Mucosa of descending colon (tissue), 3 donors: Measurements from ENCODE around the gene PRICKLE2. TPM values are rescaled to one million over a fixed set of nuclear protein-coding genes. Genes with fewer than 3 reads are reported as not detected.

Source experiments
- ATAC-seq: fragments of 200-7000 bp; cut with Tn5 transposase; one replicate; pipeline ENCODE4 v1.9.1; 2020; ENCODE audit warnings: mild to moderate bottlenecking, moderate library complexity
- DNase-seq, 3 donors: peaks; one replicate each; pipeline ENCODE4 v3.0.0-alpha.2; 2020
- H3K36me3 ChIP-seq: fragments of 200-600 bp; one replicate; pipeline ENCODE4 v1.8.0; 2021; ENCODE audit warnings: low read depth, mild to moderate bottlenecking
- H3K4me1 ChIP-seq: fragments of 200-600 bp; one replicate; pipeline ENCODE4 v1.8.0; 2021; ENCODE audit warnings: low read depth, mild to moderate bottlenecking
- H3K4me3 ChIP-seq: fragments of 200-600 bp; one replicate; pipeline ENCODE4 v1.8.0; 2021; ENCODE audit warnings: mild to moderate bottlenecking
- H3K9me3 ChIP-seq: fragments of 200-600 bp; one replicate; pipeline ENCODE4 v1.8.0; 2021; ENCODE audit warnings: mild to moderate bottlenecking
- CTCF ChIP-seq: fragments of 200-600 bp; IDR thresholded peaks from one replicate; pipeline ENCODE4 v1.8.0; 2022; ENCODE audit warnings: antibody characterized with exemption, mild to moderate bottlenecking
- intact Hi-C, 2 donors: fragments of 100-400 bp; cut with DNase I in 1 of 2; cut with micrococcal nuclease in 1 of 2; formaldehyde crosslinking; loops; one replicate each; pipeline versions ENCODE4 v1.11.0 to v1.11.1; 2022; cut with DNase I, micrococcal nuclease
- total RNA-seq, 3 donors: library from RNA; stranded (reverse); fragmentation: NEBNext Ultra II Directional in 2 of 3; extraction: Animal tissue kit (Norgen Biotek cat#: 25700) in 2 of 3; gene quantifications; one replicate each; pipeline versions ENCODE4 v1.2.1 to v1.2.4, GENCODE V29; 2021 to 2023
- donor health status: DM: no; HTN: no; CAD: no; lungs with moderate emphysema.
- donor health status: DM: no; HTN: no; CAD: no.
- donor health status: DM: no; HTN: yes; CAD: no.

The PRICKLE2 gene
- total RNA-seq, 3 donors from 2014 or later: 4.3 to 66.3 (median 7.0) TPM

- TF ChIP-seq CTCF: no peak
- DNase-seq (no peak), ATAC-seq (no peak)
- intact Hi-C loops: loop anchor here in 1 of 2 donors (10.0 kb wide), 1 partner anchor 225 kb away; no protein-coding TSS in a partner anchor
- Histone ChIP-seq H3K4me1 (peaks cover 4% of the 10 kb centered on the region), H3K9me3 (no peaks in the 10 kb centered on the region), H3K4me3 (no peak overlapping the region), H3K36me3 (no peaks in the 10 kb centered on the region)
Measured at GRCh38 chr3:64259636-64260035, 34.4 kb upstream of the PRICKLE2 start.

GRCh38 chr3:64257100-64257755, 32.0 kb upstream of the PRICKLE2 start:
- no peak for TF ChIP-seq CTCF
- DNase-seq (no peak), ATAC-seq (no peak)
- Histone ChIP-seq H3K36me3 (no peaks in the 10 kb centered on the region), H3K4me1 (no peaks in the 10 kb centered on the region), H3K4me3 (no peak overlapping the region), H3K9me3 (no peaks in the 10 kb centered on the region)
- intact Hi-C loops: no loop called here

GRCh38 chr3:64255741-64256340, 30.6 kb upstream of the PRICKLE2 start:
- no peak for DNase-seq
- Histone ChIP-seq H3K9me3 (no peaks in the 10 kb centered on the region), H3K4me1 (no peaks in the 10 kb centered on the region), H3K36me3 (no peaks in the 10 kb centered on the region), H3K4me3 (no peak overlapping the region)
- ATAC-seq: no peak
- intact Hi-C loops: no loop called here
- no peak for TF ChIP-seq CTCF

DNA sequence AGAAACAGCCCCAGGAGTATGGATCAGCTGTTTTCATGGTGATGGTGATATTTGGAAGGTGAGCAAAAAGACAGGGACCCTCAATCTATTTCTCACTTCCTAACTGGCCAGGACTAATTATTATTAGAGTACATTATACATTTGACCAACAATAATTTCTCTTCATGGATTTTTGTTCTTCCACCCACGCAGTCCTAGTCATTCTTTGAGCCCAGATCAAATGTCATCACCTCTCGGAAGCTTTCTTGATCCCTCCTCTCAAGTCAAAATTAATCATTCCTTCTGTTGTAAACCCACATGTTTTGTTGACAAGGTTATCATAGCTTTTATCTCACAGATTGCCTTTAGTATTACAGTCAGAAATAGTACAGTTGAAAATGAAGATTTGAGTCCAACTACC, 29.2 kb upstream of the PRICKLE2 start:
- Histone ChIP-seq H3K4me3 (no peak overlapping the region), H3K4me1 (no peaks in the 10 kb centered on the region), H3K9me3 (no peaks in the 10 kb centered on the region), H3K36me3 (no peaks in the 10 kb centered on the region)
- no peak for TF ChIP-seq CTCF
- no peak for ATAC-seq
- intact Hi-C loops: no loop called here
- DNase-seq: no peak

DNA sequence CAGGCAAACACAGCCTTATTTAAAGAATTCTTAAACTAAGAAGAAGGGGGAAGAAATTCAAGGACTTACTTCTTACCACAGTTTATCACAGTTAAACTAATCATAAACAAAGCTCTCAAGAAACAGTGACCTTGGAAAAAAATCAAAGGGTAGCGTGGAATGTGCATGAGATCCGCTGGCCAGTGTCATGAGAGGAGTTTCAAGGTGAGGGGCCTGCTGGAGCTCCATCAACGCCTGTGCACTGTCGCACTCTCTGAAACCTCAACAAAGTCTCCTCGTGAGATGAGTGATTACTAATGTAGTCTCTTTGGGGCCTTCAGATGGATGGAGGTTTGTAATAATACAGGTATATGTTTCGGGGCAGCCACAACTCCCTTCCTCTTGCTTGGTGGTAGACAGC, 28.4 kb upstream of the PRICKLE2 start:
- H3K4me1 ChIP-seq: no peaks in the 10 kb centered on the region

More for the DNA sequence above, 28.4 kb upstream of the PRICKLE2 start:
- DNase-seq: no peak
- Histone ChIP-seq H3K9me3 (no peaks in the 10 kb centered on the region), H3K4me3 (no peak overlapping the region), H3K36me3 (no peaks in the 10 kb centered on the region)
- ATAC-seq: no peak
- intact Hi-C loops: no loop called here
- TF ChIP-seq CTCF: no peak
